GM06990 (cell line): ENCODE data around the gene SH3PXD2A.

Source experiments
- DNase-seq: peaks from one replicate; pipeline ENCODE4 v3.0.0-alpha.2; 2011; ENCODE audit not compliant: insufficient read length; ENCODE audit errors: extremely low read depth
- H3K27me3 ChIP-seq: replicated peaks from 2 replicates; pipeline ENCODE4 v1.6.0; 2011; ENCODE audit warnings: low read length; ENCODE audit not compliant: control insufficient read depth, insufficient read depth
- H3K36me3 ChIP-seq: 2 replicates; pipeline ENCODE4 v1.5.1; 2011; ENCODE audit warnings: low read length; ENCODE audit not compliant: control insufficient read depth, insufficient read depth
- H3K4me3 ChIP-seq: replicated peaks from 2 replicates; pipeline ENCODE4 v1.5.1; 2011; ENCODE audit warnings: low read depth, mild to moderate bottlenecking, control low read depth, low read length
- TF ChIP-seq, protein P1 (sequence below): IDR thresholded peaks from 2 replicates; pipeline ENCODE4 v1.5.1; 2011; ENCODE audit warnings: low read length, control low read depth, mild to moderate bottlenecking, inconsistent platforms; ENCODE audit not compliant: insufficient read depth, poor library complexity, severe bottlenecking

Gene SH3PXD2A

DNA sequence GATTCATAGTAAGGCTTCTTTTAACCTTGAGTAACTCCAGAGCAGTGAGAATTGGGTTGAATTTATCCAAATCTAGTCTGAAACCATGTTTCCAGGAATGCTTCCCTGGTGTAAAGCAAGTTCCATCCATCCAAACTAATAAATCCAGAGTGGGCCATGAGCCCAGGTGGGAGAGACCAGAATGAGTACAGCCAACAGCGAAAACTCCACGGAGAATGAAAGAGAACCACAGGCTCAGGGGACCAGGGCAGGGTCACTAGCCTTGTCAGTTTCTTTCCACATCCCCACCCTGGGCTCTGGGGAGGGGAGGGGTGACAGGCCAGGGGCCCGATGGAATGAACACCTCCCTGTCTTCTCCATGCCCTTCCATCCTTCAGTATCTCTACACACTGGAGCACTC, 181.8 kb downstream of the SH3PXD2A start:
- Histone ChIP-seq H3K36me3 (peaks cover 9% of the 10 kb centered on the region), H3K4me3 (no peak overlapping the region), H3K27me3 (no peaks in the 10 kb centered on the region)
- no peak for DNase-seq
- TF ChIP-seq, protein P1, sequence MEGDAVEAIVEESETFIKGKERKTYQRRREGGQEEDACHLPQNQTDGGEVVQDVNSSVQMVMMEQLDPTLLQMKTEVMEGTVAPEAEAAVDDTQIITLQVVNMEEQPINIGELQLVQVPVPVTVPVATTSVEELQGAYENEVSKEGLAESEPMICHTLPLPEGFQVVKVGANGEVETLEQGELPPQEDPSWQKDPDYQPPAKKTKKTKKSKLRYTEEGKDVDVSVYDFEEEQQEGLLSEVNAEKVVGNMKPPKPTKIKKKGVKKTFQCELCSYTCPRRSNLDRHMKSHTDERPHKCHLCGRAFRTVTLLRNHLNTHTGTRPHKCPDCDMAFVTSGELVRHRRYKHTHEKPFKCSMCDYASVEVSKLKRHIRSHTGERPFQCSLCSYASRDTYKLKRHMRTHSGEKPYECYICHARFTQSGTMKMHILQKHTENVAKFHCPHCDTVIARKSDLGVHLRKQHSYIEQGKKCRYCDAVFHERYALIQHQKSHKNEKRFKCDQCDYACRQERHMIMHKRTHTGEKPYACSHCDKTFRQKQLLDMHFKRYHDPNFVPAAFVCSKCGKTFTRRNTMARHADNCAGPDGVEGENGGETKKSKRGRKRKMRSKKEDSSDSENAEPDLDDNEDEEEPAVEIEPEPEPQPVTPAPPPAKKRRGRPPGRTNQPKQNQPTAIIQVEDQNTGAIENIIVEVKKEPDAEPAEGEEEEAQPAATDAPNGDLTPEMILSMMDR, result no peak

DNA sequence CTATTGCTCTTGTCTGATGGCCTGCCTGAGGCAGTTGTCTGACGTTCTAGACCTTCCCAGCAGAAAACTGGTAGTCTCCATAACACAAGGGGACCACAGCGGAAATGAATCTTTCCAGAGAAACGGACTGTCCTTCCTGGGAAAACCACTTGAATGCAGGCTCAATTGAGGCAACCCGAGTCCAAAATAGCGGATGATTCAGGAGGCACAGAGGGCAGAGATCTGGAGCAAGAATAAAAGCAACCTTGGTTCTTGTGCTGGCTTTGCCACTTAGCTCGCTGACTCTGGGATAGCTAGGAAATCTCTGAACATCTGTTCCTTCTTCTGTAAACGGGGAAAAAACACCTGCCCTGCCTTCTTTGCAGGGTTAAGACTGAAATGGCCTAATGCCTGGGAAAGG, 183.0 kb downstream of the SH3PXD2A start:
- DNase-seq, result no peak
- Histone ChIP-seq H3K4me3 (no peak overlapping the region), H3K27me3 (no peaks in the 10 kb centered on the region), H3K36me3 (peaks cover 17% of the 10 kb centered on the region)
- TF ChIP-seq, protein P1, result no peak

- DNase-seq, result no peak
- TF ChIP-seq, protein P1, result no peak
- Histone ChIP-seq H3K4me3 (no peak overlapping the region), H3K27me3 (no peaks in the 10 kb centered on the region), H3K36me3 (peaks cover 18% of the 10 kb centered on the region)
Observed at GRCh38 chr10:103671126-103671895, 184.1 kb downstream of the SH3PXD2A start.

- Histone ChIP-seq H3K36me3 (peaks cover 20% of the 10 kb centered on the region), H3K27me3 (no peaks in the 10 kb centered on the region), H3K4me3 (no peak overlapping the region)
- no peak for DNase-seq
- TF ChIP-seq, protein P1, result no peak
Observed at GRCh38 chr10:103669944-103670343, 185.4 kb downstream of the SH3PXD2A start.

- Histone ChIP-seq H3K36me3 (peaks cover 20% of the 10 kb centered on the region), H3K27me3 (no peaks in the 10 kb centered on the region), H3K4me3 (no peak overlapping the region)
- DNase-seq, result no peak
- TF ChIP-seq, protein P1, result no peak
Observed at GRCh38 chr10:103669243-103669929, 186.0 kb downstream of the SH3PXD2A start.
